GM19238 (cell line): ENCODE measurements around the gene SIRT1.
"Not testable (repeated sequence)": the region's sequence is repeated elsewhere in the genome, so short reads cannot be mapped to it uniquely, and the experiment has no call there.

Source experiments
- DNase-seq: peaks from one replicate; pipeline ENCODE4 v3.0.0; 2011; ENCODE audit warnings: low spot score; ENCODE audit not compliant: insufficient read length

Gene SIRT1

DNA sequence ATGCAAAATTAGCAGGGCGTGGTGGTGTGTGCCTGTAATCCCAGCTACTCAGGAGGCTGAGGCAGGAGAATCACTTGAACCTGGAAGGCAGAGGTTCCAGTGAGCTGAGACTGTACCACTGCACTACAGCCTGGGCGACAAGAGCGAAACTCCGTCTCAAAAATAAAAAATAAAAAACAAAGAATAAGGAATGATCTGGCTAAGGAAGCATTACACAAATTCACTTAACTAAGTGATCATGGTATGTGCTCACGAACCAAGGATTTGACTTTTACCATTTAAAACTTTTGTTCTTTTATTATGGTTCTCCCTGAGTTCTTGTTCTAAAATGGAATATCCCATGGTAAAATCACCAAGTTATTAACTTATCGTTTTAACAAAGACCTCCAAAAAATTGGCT, 71.2 kb downstream of the SIRT1 start:
- no peak for DNase-seq

DNA sequence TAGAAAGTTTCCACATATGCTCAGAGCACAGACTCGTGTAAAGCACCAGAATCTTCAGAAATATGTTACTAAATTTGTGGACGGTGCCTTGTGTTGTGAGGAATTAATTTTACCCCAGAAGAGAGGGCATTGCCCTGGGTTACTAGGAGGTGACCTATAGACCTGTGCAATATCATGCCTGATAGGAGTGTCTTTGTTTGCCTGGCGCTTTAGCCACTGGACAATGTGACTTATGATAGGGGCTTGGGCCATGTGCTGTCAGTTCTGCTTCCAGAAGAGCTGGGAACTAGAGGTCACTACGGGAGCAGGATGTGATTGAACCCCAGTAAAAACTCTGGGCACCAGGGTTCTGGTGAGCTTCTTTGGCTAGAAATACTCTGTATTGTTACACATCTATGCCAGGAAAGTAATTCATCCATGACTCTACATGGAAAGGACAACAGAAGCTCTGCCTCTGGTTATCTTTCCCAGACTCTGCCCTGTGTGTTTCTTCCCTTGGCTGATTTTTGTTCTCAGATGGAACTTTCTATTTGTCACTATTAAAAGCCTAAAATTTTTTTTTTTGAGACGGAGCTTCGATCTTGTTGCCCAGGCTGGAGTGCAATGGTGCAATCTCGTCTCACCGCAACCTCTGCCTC, 75.5 kb downstream of the SIRT1 start:
- no peak for DNase-seq

DNA sequence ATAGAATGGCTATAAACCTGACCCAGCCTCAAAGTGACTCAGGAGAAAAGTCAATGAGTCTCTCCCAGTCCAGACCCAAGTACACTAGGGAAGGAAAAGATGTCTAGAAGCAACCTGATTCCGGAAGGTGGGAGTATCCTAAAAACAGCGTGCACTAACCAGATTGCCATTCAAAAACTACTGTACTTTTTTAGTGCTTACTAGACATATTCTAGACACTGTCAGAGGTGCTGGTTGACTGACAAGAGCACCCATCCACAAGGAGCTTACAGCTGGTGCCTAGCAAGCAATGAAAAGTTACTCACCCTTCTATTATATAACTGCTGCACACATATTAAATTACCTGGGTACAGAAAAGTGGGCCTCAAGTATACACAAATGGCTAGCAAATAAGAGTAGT, 81.0 kb downstream of the SIRT1 start:
- DNase-seq, result no peak

DNA sequence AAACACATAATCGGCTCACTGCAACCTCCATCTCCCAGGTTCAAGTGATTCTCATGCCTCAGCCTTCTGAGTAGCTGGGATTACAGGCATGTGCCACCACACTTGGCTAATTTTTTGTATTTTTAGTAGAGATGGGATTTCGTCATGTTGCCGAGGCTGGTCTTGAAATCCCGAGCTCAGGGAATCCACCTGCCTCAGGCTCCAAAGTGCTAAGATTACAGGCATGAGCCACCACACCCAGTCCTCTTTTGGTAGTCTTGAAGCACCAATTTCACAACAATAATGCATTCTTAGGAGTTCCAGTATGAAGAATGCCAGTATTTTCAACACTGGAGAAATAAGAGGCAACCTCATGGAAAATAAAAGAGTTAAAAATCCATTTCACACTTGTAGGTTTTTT, 81.6 kb downstream of the SIRT1 start:
- not testable (repeated sequence) for DNase-seq
